HL-60 (cell line): ENCODE measurements around the gene FARS2.

Experiments
- DNase-seq, 2 experiments: peaks; one replicate each; pipeline ENCODE4 v3.0.0-alpha.2; 2010 to 2020; ENCODE audit warnings: low read depth in 1 of 2, low spot score in 1 of 2
- H3K27ac ChIP-seq: fragments of 250-450 bp; sonication (Bioruptor Pico); replicated peaks from 2 replicates; pipeline ENCODE4 v1.5.1; 2020; ENCODE audit warnings: mild to moderate bottlenecking, moderate library complexity
- H3K27me3 ChIP-seq: fragments of 250-450 bp; sonication (Bioruptor Pico); 2 replicates; pipeline ENCODE4 v1.5.1; 2021; ENCODE audit warnings: mild to moderate bottlenecking, moderate library complexity; ENCODE audit not compliant: insufficient read depth, poor library complexity, severe bottlenecking
- H3K4me3 ChIP-seq: replicated peaks from 2 replicates; pipeline ENCODE4 v1.5.1; 2011; ENCODE audit warnings: mild to moderate bottlenecking, control low read depth, low read length; ENCODE audit not compliant: insufficient read depth
- CTCF ChIP-seq: IDR thresholded peaks from one replicate; pipeline ENCODE4 v1.5.1; 2011; ENCODE audit warnings: low read length, control low read depth, inconsistent platforms; ENCODE audit not compliant: insufficient read depth
- GABPA ChIP-seq: IDR thresholded peaks from 2 replicates; pipeline ENCODE4 v1.6.1; 2012; ENCODE audit warnings: low read depth
- POLR2AphosphoS5 ChIP-seq: IDR thresholded peaks from 2 replicates; pipeline ENCODE4 v1.6.1; 2012; ENCODE audit warnings: low read depth
- REST ChIP-seq: IDR thresholded peaks from 2 replicates; pipeline ENCODE4 v1.6.1; 2012; ENCODE audit warnings: low read depth; ENCODE audit not compliant: insufficient replicate concordance
- SPI1 ChIP-seq: IDR thresholded peaks from 2 replicates; pipeline ENCODE4 v1.6.1; 2012; ENCODE audit warnings: low read depth, mild to moderate bottlenecking, borderline replicate concordance

The FARS2 gene

GRCh38 chr6:5537132-5537531, 275.8 kb downstream of the FARS2 start:
- H3K27me3 ChIP-seq, result no peaks in the 10 kb centered on the region
- no peak overlapping the region for H3K27ac ChIP-seq
- no peak for TF ChIP-seq SPI1
- TF ChIP-seq POLR2AphosphoS5, result no peak
- no peak for TF ChIP-seq REST
- no peak for TF ChIP-seq CTCF
- no peak for TF ChIP-seq GABPA
- no peak for DNase-seq
- H3K4me3 ChIP-seq, result no peak overlapping the region

GRCh38 chr6:5537967-5538366, 276.7 kb downstream of the FARS2 start:
- Histone ChIP-seq H3K27me3 (no peaks in the 10 kb centered on the region), H3K4me3 (no peak overlapping the region), H3K27ac (no peak overlapping the region)
- DNase-seq, result no peak
- no peak for TF ChIP-seq CTCF
- TF ChIP-seq POLR2AphosphoS5, result no peak
- TF ChIP-seq REST, result no peak
- no peak for TF ChIP-seq SPI1
- TF ChIP-seq GABPA, result no peak

GRCh38 chr6:5540370-5540769, 279.1 kb downstream of the FARS2 start:
- DNase-seq, result no peak
- Histone ChIP-seq H3K4me3 (no peak overlapping the region), H3K27ac (no peak overlapping the region), H3K27me3 (no peaks in the 10 kb centered on the region)
- TF ChIP-seq REST (no peak), CTCF (no peak), GABPA (no peak), POLR2AphosphoS5 (no peak), SPI1 (no peak)
